HEK293T (cell line): ENCODE measurements around the gene ASF1B.

Source experiments
- ARNT ChIP-seq: fragments of 450-650 bp; IDR thresholded peaks from 2 replicates; pipeline ENCODE4 v1.6.1; 2017; ENCODE audit warnings: mild to moderate bottlenecking
- BHLHE40 ChIP-seq: fragments of 450-650 bp; IDR thresholded peaks from 2 replicates; pipeline ENCODE4 v1.6.1; 2016; ENCODE audit warnings: mild to moderate bottlenecking, moderate library complexity, borderline replicate concordance
- CTBP1 ChIP-seq: fragments of 450-650 bp; IDR thresholded peaks from 2 replicates; pipeline ENCODE4 v1.6.1; 2016; ENCODE audit warnings: borderline replicate concordance
- FOXA1 ChIP-seq: fragments of 450-650 bp; IDR thresholded peaks from 2 replicates; pipeline ENCODE4 v1.6.1; 2016; ENCODE audit warnings: mild to moderate bottlenecking
- FOXK2 ChIP-seq: fragments of 450-650 bp; IDR thresholded peaks from 2 replicates; pipeline ENCODE4 v1.6.1; 2016; ENCODE audit warnings: mild to moderate bottlenecking
- FOXM1 ChIP-seq: fragments of 450-650 bp; IDR thresholded peaks from 2 replicates; pipeline ENCODE4 v1.6.1; 2017; ENCODE audit warnings: mild to moderate bottlenecking, borderline replicate concordance
- L3MBTL2 ChIP-seq: fragments of 450-650 bp; conservative IDR thresholded peaks from 2 replicates; pipeline ENCODE4 v1.6.1; 2016; ENCODE audit warnings: mild to moderate bottlenecking
- LEF1 ChIP-seq: fragments of 450-650 bp; IDR thresholded peaks from 2 replicates; pipeline ENCODE4 v1.6.1; 2017; ENCODE audit warnings: mild to moderate bottlenecking, borderline replicate concordance
- NFRKB ChIP-seq: fragments of 450-650 bp; IDR thresholded peaks from 2 replicates; pipeline ENCODE4 v1.6.1; 2016; ENCODE audit warnings: mild to moderate bottlenecking, moderate library complexity
- PKNOX1 ChIP-seq: fragments of 450-650 bp; IDR thresholded peaks from 2 replicates; pipeline ENCODE4 v1.6.1; 2016
- SP1 ChIP-seq: fragments of 450-650 bp; IDR thresholded peaks from 2 replicates; pipeline ENCODE4 v1.6.1; 2017
- SUZ12 ChIP-seq: fragments of 450-650 bp; IDR thresholded peaks from 2 replicates; pipeline ENCODE4 v1.6.1; 2016; ENCODE audit warnings: mild to moderate bottlenecking
- TARDBP ChIP-seq: fragments of 450-650 bp; IDR thresholded peaks from 2 replicates; pipeline ENCODE4 v1.6.1; 2016
- ZNF384 ChIP-seq: fragments of 450-650 bp; IDR thresholded peaks from 2 replicates; pipeline ENCODE4 v1.6.1; 2016

- TF ChIP-seq BHLHE40 (no peak), SP1 (no peak), FOXK2 (no peak), SUZ12 (no peak), TARDBP (no peak), NFRKB (no peak), CTBP1 (no peak), FOXA1 (no peak), ARNT (no peak), LEF1 (no peak), L3MBTL2 (no peak), PKNOX1 (no peak), FOXM1 (no peak), ZNF384 (no peak)
Measured at GRCh38 chr19:14102756-14103155, 33.6 kb downstream of the ASF1B start.
